IPS DF 4.7 (cell line): ENCODE results near the gene RND1.

Experiments used
- DNase-seq: peaks from one replicate; pipeline ENCODE4 v3.0.0-alpha.2; 2013; ENCODE audit warnings: low spot score; ENCODE audit errors: extremely low read depth

Gene RND1

DNA sequence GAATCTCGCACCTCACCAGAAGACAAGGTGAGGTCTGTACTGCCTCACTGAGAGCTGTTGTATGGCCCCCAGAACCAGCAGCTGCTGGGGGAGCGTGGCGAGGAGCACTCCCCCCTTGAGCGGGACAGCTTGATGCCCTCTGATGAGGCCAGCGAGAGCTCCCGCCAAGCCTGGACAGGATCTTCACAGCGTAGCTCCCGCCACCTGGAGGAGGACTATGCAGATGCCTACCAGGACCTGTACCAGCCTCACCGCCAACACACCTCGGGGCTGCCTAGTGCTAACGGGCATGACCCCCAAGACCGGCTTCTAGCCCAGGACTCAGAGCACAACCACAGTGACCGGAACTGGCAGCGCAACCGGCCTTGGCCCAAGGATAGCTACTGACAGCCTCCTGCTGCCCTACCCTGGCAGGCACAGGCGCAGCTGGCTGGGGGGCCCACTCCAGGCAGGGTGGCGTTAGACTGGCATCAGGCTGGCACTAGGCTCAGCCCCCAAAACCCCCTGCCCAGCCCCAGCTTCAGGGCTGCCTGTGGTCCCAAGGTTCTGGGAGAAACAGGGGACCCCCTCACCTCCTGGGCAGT lies 38.1 kb downstream of the RND1 start:
- no peak for DNase-seq

DNA sequence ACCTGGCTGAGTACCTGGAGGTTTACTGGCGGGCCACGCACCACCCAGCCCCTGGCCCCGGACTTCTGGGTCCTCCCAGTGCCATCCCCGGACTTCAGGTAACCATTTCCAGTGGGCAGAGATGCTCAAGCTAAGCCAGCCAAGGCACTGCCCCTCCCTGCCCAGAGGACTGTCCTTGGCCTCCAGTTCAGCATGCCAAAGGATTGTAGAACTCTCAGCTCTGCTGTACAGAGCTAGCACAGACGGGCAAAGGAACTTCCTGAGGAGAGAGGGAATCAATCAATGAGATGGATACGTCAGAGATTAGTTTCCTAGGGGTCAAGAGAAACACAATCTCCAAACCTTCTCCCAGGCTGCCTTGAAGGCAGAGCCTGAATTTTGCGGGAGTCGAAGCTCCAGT lies 38.6 kb downstream of the RND1 start:
- DNase-seq: no peak

DNA sequence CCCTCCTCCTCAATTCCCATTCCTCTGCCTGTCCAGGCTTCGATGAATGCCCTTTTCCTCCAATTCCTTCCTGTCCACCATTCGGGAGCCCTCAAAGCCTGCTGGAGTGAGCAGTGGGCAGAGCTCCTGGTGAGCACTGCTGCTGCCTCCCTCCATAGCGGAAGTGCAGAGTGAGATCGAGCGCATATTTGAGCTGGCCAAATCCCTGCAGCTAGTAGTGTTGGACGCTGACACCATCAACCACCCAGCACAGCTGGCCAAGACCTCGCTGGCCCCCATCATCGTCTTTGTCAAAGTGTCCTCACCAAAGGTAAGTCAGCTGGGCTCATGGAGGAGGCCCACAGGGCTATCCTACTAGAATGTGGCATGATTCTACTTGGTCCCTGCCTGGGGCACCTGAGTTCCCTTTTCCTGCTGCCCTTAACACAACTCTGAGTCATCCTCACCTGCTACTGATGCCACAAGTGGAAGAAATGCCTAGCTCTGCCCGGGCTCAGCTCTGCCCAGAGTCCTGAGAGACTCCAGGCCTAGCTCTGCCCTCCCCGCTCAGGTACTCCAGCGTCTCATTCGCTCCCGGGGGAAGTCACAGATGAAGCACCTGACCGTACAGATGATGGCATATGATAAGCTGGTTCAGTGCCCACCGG lies 39.3 kb downstream of the RND1 start:
- no peak for DNase-seq

DNA sequence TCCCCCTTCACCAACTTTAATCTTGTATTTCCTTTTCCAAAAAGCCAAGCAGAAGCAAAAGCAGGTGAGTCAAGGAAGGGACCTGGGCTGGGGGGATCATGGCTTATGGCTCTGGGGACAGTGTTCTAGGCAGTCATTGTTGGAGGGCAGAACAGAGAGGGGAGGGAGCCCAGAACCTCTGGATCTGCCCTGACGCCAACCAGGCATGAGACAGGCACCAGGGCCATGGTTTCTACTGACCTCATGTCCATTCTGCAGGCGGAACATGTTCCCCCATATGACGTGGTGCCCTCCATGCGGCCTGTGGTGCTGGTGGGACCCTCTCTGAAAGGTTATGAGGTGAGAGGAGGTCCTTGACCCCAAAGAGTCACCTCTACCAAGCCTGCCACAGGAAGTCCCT lies 40.8 kb downstream of the RND1 start:
- DNase-seq: no peak

DNA sequence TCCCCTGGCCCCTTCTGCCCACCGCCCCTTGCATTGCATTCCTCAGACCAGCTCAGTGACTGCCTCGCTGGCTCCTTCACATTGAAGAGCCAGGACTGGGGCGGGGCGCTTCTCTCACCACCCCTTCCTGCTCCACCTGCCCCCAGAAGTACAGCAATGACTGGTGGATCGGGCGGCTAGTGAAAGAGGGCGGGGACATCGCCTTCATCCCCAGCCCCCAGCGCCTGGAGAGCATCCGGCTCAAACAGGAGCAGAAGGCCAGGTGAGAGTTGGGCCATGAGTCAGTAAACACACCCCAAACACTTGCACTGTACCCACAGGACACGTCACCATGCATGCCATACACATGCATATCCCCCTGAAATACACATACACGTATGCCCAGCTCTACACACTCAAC lies 41.6 kb downstream of the RND1 start:
- no peak for DNase-seq

DNA sequence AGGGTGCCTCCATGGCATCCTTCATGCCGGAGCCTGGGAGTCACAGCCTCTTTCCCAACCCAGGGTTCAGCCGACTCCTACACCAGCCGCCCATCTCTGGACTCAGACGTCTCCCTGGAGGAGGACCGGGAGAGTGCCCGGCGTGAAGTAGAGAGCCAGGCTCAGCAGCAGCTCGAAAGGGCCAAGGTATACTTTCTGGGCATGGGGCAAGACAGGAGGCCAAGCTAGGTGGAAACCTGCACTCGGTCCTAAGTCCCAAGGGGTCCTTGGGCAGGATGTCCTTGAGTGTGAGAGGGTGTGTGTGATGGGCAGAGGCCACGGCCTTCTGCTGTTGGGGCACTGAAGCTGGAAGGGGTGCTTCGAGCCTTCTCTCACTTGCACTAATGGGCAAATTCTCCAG lies 42.4 kb downstream of the RND1 start:
- DNase-seq: no peak

DNA sequence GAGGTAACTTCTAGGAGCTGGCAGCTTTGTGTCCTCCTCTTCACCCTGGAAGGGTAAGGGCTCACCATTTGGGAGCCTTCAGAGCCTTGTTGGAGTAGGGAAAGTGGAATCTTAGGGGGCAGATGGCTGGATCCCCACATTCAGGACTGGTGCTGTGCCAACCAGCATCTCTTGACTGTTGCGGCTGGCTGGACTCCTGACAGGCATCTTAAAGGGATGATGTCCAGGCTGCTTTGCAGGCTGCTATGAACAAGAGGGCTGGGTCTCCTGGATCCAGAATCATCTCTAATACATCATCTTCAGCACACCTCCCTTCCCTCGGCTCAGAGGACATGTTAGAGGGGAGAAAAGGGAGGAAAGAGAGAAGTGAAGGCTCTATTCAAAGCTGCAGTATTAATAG lies 43.0 kb downstream of the RND1 start:
- DNase-seq: no peak

DNA sequence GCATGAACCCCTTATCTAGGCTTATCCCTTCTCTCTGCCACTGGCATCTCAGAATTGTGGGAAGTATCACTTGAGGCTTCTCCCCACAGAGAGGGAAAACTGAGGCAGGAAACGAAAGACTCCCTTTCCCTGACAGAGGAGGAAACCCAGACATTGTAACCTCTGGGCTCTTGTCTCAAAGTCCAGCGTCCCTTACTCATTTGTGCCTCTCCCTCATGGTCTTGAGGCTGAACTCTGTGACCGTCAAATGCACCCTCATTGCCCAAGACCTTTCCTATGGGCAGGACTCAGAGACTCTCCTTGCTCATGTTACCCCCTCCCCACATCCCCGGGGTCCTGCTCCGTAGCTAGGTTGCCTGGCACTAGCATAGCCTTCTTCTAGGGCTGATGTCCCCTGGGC lies 43.5 kb downstream of the RND1 start:
- no peak for DNase-seq

DNA sequence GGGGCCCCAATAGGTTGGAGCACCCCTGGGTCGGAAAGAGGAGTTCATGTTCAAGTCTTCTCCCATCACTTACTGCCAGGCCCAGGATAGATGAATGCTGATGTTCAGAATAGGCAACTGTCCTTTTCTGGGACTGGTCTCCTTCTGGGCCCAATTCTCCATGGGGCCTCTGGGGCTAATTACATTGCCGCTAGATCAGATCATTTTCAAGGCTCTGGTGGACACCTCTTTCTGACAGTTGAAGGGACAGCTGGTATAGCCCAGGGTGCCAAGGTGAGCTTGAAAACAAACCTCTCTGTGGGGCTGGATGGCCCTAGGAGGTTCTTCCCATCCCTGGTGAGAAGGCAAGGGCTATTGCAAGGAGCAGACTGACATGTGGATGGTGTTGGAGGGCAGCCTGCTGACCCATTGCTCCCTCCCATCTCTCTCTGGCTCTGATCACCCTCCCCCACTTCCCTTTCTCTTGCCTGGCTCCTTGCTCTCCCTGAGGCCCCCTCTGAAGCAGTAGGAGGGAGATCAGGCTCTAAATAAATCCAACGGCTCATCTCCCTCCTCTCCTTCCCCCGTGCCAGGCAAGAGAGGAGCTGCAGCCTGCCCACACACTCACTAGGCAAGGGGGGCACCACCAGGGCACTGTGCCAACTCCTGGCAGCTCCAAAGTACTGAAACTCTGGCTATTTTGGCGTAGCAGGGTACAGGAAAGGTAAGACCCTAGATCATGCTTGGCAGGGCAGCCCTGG lies 45.5 kb downstream of the RND1 start:
- no peak for DNase-seq

DNA sequence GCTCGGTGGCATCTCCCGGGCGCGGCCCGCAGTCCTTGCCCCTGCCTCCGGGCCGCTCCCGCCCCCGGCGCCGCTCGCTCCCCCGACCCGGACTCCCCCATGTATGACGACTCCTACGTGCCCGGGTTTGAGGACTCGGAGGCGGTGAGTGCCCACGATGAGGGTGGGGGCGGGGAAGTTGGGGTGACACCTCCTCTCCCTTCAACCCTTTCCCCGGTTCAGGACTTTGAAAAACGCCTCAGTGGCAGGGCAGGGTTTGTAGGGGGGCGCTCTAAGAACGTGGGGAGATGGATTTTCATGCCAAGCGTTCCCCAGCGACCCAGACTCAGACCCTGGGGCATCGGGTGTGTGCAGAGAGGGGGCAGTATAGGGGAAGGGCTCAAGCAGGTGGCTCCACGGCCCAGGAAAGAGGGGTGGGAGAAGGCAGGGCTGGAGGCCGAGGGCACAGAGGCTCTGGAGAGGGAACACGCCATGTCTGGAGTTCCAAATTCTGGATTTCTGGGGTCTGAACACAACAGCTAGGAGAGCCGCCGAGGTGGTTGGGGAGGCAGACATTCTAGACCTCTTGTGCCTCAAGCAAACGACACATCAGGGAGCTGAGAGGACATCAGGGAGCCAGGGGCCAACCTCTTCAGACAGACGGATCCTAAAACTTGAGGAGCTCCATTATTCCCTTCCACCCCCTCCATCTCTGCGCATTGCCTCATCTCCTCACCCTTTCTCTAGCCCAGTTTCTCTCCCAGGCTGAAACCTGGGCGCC lies 46.7 kb downstream of the RND1 start:
- no peak for DNase-seq

DNA sequence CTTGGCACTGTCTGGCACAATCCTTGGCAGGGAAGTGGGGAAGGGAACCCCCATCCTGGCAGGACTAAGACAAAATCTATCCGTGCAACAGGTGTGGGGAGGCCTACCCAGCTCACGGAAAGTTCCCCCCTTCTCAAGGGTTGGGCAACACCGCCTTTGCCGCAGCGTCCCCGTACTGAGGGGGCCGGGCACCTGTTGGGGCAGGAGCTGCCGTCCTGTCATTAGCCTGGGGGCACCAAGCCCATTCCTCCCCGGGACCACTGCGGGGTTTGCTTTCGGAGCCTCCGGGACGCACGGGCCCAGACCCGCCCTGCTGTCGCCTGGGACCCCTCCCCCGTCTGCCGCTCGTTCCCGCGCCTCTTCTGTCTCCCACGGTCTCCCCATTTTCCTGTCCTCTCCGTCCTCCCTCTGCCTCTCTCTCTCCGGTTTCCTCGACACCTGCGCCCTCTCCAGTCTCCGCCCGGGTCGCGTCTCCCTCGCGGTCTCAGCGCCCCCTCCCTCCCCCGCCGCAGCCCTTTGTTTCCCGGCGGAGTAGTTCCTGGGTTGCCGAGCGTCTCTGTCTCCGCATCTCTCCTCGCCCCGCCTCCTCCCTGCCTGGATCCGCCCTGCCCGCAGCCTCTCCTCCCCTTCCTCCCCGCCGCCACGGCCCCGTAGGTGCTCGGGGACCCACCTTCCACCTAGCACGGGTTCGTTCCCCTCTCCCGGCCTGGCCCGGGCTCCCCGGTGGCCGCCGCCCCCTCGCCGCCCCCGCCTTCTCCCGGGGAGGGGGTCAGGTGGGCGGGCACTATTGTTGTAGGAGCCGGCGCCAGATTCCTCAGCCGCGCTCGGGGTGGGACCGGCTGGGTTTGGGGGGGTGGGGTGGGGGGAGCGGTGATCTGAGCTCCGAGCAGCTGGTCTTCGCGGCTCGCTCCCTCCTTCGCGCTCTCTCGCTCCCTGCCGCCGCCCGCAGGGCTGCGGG lies 47.5 kb downstream of the RND1 start, which contains the start of gene CACNB3:
CACNB3 (plus strand) TSS at position 624 of the 958 bp plus-strand sequence. CDS start 434 bp downstream, outside the sequence.
- no peak for DNase-seq

DNA sequence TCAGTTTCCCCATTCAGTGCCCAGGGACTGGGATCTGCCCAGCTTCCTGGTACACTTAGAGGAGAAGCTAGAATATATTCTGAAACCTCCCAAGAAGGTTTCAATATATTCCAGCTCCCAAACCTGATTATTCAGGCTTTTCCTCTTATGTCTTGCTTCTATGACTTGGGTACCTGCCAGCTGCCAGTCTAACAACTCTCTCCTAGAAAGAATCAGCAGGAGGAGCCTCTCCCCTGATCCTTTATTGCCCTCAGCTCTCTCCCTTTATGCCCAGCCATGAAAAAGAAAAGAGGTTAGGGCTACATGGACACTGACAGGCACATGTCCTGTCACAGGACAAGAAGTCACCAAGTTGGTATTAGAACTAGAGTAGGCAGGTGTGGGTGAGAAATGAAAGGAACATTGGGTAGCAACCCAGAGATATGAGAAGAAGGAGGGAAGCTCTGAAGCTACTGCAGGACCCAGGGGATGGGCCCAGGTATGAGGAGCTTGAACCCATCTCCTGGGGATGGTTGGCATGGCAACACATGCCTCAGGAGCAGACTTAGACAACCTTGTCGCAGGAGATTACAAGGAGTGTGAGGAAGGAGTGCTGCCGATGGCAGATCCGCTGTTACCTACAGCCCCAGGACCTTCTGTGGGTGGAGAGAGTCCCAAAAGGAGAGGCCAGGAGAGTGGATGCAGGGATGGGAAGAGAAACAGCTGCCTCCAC lies 49.4 kb downstream of the RND1 start:
- no peak for DNase-seq

DNA sequence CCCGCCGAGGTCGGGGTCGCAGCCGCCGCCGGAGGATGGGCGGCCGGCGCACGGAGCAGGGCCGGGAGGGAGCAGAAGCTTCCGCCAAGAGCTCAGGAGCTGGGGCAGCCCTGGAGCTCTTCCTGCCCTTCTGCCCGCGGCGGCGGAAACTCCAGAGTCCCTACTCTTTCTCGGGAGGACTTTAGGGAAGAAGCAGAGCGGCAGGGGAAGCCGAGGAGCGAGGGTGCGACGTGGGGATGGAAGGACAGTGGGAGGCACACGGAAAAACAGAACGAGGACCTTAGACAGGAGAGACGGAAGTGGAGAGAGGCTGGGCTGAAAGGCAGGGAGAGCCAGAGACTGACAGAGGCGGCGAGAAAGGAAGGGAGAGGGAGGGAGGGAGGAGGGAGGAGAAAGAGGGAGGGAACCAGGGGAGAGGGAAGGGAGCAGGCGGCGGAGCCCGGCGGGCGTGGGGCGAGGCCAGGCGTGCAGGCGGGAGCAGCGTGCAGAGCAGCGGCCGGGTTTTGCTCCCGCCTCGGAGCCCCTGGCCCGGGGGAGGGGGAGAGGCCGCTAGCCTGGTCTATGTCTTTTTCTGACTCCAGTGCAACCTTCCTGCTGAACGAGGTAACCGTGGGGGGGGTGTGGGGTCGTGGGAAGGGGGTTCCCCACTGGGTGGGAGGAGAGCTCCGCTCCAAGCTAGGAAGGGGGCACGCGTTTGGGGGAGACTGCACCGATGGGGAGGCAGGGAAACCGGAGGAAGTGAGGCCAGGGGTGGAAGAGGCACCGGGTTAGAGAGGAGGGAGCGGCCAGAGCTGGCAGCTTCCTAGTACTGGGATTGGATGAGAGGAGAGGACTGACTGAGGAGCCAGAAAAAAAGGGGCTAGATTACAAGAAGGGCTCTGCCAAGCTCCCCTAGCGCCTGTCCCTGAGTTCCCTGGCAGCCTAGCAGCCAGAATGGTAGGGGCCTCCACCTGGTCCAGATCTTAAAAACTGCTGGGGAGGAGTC lies 50.3 kb downstream of the RND1 start:
- DNase-seq: no peak

DNA sequence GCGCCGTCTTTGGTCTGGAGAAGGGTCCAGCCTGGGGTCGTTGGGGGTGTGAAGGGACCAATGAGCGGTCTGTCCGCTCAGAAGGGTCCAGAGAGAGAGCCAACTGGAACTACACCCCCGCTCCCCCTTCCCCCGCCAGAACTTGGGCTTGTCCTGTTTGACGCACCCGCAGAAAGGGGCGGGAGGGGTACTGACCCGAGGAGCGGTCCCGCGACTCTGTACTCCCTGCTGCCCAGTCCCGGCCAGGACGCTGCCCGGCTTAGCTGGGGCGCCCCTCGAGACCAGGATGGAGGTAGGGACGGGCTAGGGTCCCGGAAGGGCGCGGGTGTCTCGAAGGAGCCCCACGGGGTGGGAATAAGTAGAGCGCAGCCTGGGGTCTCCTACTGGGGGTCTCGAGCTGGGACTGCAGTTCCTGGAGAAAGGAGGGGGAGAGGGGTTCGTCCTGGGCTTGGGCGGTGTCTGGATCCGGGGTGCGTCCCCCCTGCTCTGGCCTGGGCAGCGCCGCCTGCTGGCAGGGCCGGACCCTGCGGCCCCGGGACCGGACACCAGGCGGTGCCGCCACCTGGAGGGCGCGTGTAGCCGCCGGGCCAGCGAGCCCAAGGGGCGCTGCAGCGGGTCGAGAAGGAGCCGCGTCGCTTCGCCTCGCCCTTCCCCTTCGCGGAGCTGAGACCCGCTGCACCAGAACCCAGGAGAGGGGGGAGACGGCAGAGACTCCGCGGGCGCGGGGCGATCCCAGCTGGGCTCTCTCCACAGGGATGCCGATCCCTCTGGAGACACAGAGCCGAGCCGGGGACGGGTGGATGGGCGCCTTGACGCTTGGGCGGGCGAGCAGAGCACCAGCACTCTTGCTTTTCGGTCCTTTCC lies 51.2 kb downstream of the RND1 start:
- no peak for DNase-seq

DNA sequence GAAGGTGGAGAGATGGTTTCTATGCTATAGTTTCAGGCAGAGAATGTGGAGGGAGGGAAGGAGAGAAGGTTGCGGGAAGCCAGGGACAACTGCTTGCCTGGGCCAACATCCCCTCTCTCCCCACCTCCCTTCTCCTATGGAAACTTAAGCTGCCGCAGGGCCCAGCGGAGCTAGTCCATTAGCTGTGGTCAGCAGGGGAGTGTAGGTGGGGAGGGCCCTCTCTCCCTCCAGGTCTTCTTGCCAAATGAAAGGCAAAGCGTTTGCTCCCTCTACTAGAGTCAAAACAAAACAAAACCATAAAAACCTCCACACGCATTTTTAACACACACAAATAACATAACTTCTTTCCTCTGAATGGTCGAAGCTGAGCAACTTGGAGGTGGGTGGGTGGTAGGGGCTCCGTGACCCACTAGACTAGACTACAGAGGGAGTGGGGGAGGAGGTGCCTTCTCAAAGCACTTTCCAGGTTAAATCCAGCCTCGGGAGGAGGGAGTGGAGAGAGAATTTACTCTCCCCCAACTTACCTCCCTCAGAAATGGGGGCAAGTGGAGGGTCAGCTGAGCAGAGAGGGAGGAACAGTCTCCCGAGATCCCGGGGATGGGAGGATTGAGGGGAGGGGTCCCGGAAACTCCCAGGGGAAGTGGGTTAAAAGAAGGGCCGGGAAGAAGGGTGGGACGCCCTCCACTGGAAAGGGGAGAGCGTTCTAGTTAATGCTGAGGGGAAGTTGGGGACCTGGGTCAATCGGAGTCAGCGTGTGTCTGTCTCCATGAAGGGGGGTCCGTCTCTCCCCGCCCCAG lies 52.0 kb downstream of the RND1 start:
- DNase-seq: no peak

DNA sequence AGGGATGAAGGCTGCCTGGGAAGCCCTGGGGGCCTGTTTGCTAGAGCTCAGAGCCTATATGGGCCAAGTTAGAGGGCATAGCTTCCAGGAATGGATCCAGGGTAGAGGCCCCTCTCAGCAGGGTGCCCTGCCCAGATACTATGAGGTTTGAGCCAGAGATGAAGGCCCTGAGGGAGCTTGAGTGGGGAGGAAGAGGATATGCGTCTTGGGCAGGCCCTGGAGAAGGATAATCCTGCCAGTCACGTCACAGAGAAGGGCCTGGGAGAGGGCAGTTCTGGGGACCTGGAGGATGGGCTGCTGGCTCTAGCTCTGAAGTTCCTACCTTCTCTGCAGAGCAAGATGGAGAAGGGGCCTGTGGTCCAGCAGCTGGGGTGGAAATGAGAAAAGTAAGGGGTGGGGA lies 53.3 kb downstream of the RND1 start:
- DNase-seq: no peak

DNA sequence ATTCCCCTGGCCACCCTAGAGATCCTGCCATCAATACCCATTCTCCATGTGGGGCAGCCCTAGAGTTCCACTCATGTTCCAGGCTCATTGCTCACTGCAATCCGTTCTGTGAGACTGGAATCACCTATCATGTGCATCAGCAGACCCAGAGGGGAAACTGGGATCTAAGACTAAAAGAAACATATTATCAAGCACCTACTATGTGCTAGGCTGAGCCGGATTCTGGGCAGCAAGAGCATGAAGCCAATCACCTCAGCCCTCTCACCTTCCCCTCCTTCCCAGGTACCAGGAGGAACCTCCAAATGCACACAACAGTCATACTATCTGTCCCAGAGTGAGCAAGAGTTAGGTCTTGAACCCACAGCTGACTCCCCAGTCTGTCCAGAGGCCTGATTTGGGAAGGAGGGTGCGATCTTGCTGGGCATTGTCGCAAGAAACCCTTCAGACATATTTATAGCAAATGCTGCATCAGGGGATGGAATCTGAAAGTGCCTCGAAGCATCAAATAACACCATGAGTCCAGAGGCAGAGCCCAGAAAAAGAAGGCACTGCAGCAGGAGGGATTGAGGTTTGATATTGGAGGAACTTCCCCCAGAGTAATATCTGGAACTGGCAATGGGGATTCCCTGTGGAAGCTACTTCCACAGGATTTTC lies 54.1 kb downstream of the RND1 start:
- no peak for DNase-seq
